ENCODE measurements around the gene TNFRSF9.

The TNFRSF9 gene

GRCh38 chr1:7868070-7868780 is 72.4 kb downstream of the TNFRSF9 start:
- DNase-seq: no peak

- DNase-seq: no peak
These were observed 74.7 kb downstream of the TNFRSF9 start for GRCh38 chr1:7865978-7866377.

All from NCI-H1105 (cell line).